ENCODE results near the gene TCF12. TPM values are rescaled to one million over a fixed set of nuclear protein-coding genes. Genes with fewer than 3 reads are reported as not detected.

The TCF12 gene
- total RNA-seq, 1 donor from 2014 or later, result 106 TPM

DNA sequence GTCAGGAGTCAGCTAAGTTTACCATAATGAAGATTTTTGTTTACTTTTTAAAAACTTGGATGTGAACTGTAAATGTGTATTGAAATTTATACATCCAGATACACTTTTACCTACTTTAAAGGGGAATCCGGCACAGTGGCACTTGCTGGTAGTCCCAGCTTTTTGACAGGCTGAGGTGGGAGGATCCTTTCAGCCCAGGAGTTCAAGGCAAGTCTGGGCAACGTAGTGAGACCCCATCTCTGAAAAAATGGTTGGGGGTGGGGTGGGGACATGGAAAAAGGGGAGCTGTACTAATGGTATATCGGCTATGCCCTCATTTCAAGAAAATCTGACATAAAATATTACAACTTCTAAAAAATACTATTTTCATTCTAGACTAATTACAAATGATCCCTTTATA lies 362.0 kb downstream of the TCF12 start:
- Mint-ChIP-seq H3K4me3 (ENCODE audit: unreplicated experiment) (no peak overlapping the region), H3K27me3 (ENCODE audit: low read depth) (no peaks in the 10 kb centered on the region), H3K4me1 (ENCODE audit: low read depth) (peaks cover 3% of the 10 kb centered on the region), H3K27ac (ENCODE audit: unreplicated experiment) (no peak overlapping the region), H3K9me3 (ENCODE audit: low read depth) (no peaks in the 10 kb centered on the region), H3K36me3 (ENCODE audit: low read depth) (peaks cover 31% of the 10 kb centered on the region)
- TF ChIP-seq, protein P1, sequence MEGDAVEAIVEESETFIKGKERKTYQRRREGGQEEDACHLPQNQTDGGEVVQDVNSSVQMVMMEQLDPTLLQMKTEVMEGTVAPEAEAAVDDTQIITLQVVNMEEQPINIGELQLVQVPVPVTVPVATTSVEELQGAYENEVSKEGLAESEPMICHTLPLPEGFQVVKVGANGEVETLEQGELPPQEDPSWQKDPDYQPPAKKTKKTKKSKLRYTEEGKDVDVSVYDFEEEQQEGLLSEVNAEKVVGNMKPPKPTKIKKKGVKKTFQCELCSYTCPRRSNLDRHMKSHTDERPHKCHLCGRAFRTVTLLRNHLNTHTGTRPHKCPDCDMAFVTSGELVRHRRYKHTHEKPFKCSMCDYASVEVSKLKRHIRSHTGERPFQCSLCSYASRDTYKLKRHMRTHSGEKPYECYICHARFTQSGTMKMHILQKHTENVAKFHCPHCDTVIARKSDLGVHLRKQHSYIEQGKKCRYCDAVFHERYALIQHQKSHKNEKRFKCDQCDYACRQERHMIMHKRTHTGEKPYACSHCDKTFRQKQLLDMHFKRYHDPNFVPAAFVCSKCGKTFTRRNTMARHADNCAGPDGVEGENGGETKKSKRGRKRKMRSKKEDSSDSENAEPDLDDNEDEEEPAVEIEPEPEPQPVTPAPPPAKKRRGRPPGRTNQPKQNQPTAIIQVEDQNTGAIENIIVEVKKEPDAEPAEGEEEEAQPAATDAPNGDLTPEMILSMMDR (IDR thresholded peaks at IDR 0.05), result no peak
- DNase-seq (ENCODE audit: low spot score), result no peak

DNA sequence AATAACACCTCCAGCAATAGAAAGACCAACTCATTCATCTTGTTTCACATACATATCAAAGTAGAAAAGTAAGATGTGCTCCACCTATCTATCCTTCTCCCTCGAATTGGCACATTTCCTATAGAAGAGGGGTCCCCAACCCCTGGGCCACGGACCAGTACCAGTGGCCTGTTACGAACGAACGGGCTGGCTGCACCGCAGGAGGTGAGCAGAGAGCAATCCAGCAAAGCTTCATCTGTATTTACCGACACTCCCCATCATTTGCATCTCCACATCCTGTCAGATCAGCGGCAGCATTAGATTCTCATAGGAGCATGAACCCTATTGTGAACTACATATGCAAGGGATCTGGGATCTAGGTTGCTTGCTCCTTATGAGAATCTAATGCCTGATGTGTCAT lies 362.9 kb downstream of the TCF12 start:
- Mint-ChIP-seq H3K36me3 (ENCODE audit: low read depth) (peaks cover 34% of the 10 kb centered on the region), H3K27ac (ENCODE audit: unreplicated experiment) (peak overlapping the region; percentile 10)

DNA sequence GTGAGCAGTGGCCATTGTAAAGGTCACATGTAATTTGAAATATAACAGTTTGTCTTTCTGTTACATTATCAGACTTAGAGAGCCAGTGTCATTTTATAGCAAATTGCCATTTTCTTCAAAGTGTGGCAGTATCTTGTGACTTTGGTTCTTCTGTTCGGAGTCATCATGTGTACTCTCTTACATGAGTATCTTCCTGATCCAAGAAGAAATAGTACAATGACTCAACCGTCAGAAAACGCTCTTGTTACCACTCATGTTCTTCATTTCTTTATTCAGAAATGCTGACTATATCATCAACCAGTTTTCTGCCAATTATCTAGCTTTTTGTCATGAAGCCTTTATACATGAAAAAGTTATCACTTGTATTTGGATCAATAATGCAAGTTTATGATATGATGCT lies 364.2 kb downstream of the TCF12 start:
- H3K9me3 Mint-ChIP-seq (ENCODE audit: low read depth), result no peaks in the 10 kb centered on the region
- peaks cover 3% of the 10 kb centered on the region for H3K4me1 Mint-ChIP-seq (ENCODE audit: low read depth)

More for the DNA sequence above, 362.9 kb downstream of the TCF12 start:
- Mint-ChIP-seq H3K9me3 (ENCODE audit: low read depth) (no peaks in the 10 kb centered on the region), H3K27me3 (ENCODE audit: low read depth) (no peaks in the 10 kb centered on the region), H3K4me1 (ENCODE audit: low read depth) (peaks cover 3% of the 10 kb centered on the region), H3K4me3 (ENCODE audit: unreplicated experiment) (no peak overlapping the region)
- TF ChIP-seq, protein P1 (IDR thresholded peaks at IDR 0.05), result no peak
- DNase-seq (ENCODE audit: low spot score), result no peak

DNA sequence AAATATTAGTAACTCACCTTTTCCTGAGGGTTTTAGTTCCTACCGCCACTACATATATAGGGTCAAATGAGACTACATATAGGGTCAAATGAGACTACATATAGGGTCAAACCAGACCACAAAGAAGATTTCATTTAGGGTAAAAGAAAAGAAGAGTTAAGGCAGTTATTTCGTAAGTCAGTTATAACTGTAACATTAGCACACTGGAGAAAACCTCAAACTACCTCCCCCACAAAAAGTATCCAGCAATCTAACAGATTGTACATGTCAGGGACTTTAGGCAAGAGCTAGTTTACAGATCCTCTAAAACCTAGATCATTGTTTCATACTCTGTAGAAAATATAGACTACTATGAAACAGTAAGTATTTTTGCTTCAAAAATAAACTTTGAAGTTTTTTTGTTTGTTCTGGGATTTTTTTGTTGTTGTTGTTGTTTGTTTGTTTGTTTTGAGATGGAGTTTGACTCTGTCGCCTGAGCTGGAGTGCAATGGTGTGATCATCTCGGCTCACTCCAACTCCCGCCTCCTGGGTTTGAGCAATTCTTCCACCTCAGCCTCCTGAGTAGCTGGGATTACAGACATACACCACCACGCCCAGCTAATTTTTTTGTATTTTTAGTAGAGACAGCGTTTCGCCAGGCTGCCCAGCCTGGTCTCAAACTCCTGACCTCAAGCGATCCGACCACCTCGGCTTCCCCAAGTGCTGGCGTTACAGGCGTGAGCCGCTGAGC lies 365.5 kb downstream of the TCF12 start:
- peaks cover 37% of the 10 kb centered on the region for H3K36me3 Mint-ChIP-seq (ENCODE audit: low read depth)
- no peak overlapping the region for H3K4me3 Mint-ChIP-seq (ENCODE audit: unreplicated experiment)
- H3K27ac Mint-ChIP-seq (ENCODE audit: unreplicated experiment), result peak overlapping the region; percentile 42
- H3K4me1 Mint-ChIP-seq (ENCODE audit: low read depth), result peaks cover 3% of the 10 kb centered on the region
- H3K9me3 Mint-ChIP-seq (ENCODE audit: low read depth), result no peaks in the 10 kb centered on the region
- DNase-seq (ENCODE audit: low spot score), result no peak
- TF ChIP-seq, protein P1 (IDR thresholded peaks at IDR 0.05), result no peak
- H3K27me3 Mint-ChIP-seq (ENCODE audit: low read depth), result no peaks in the 10 kb centered on the region

More for the DNA sequence above, 364.2 kb downstream of the TCF12 start:
- no peaks in the 10 kb centered on the region for H3K27me3 Mint-ChIP-seq (ENCODE audit: low read depth)
- peaks cover 38% of the 10 kb centered on the region for H3K36me3 Mint-ChIP-seq (ENCODE audit: low read depth)
- DNase-seq (ENCODE audit: low spot score), result no peak
- H3K27ac Mint-ChIP-seq (ENCODE audit: unreplicated experiment), result no peak overlapping the region
- TF ChIP-seq, protein P1 (IDR thresholded peaks at IDR 0.05), result no peak
- no peak overlapping the region for H3K4me3 Mint-ChIP-seq (ENCODE audit: unreplicated experiment)

DNA sequence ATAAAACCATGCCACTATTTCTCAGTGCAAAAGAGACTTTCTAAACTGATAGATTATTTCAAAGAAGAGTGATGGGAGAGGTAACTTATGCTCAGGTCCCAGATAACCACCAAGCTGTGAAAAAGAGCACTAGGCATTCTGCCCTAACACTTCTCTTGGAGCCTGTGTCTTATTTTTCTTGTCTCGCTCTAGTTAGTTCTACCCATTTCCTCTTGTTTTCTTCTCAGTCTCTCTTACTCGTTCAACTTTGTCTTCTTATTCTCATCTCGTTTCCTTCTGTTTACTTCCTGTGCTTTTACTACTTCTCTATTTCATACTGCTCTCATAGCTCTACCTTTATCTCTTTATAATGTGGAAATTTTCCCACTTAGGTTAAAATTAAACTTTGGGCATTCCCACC lies 366.1 kb downstream of the TCF12 start:
- Mint-ChIP-seq H3K4me1 (ENCODE audit: low read depth) (peaks cover 3% of the 10 kb centered on the region), H3K36me3 (ENCODE audit: low read depth) (peaks cover 37% of the 10 kb centered on the region), H3K9me3 (ENCODE audit: low read depth) (no peaks in the 10 kb centered on the region), H3K27ac (ENCODE audit: unreplicated experiment) (peak overlapping the region; percentile 42), H3K27me3 (ENCODE audit: low read depth) (no peaks in the 10 kb centered on the region), H3K4me3 (ENCODE audit: unreplicated experiment) (no peak overlapping the region)
- TF ChIP-seq, protein P1 (IDR thresholded peaks at IDR 0.05), result no peak
- no peak for DNase-seq (ENCODE audit: low spot score)

All from chondrocyte (in vitro differentiated cells).